ENCODE results near the gene HINT3.

DNA sequence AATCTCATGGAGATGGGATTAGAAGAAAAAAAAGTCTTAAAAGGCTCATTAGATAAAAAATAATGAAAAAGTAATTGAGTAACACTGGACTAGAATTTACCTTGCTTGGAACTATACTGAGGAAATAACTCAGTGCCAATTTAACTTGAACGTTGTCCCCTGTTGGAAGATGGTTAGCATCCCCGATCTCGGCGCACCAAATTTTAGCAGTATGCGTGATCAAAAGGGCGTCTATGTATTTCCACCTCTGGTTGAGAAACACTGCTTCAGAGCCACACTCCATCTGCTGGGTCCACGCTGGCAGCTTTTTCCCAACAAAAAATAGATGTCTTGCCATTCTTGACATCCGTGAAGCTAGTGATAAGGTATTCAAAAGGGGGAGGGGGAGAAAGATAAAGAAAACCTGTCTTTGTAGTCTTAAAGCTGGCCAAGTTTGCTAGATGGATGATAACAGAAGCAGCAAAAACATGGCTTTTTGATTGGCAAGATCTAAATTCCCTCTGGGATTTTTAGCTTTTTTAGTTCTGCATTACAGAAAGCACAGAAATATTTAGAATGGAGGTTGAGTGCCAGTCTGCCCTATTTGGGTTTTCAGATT lies 6.4 kb downstream of the HINT3 start:
- TF ChIP-seq, protein P1, sequence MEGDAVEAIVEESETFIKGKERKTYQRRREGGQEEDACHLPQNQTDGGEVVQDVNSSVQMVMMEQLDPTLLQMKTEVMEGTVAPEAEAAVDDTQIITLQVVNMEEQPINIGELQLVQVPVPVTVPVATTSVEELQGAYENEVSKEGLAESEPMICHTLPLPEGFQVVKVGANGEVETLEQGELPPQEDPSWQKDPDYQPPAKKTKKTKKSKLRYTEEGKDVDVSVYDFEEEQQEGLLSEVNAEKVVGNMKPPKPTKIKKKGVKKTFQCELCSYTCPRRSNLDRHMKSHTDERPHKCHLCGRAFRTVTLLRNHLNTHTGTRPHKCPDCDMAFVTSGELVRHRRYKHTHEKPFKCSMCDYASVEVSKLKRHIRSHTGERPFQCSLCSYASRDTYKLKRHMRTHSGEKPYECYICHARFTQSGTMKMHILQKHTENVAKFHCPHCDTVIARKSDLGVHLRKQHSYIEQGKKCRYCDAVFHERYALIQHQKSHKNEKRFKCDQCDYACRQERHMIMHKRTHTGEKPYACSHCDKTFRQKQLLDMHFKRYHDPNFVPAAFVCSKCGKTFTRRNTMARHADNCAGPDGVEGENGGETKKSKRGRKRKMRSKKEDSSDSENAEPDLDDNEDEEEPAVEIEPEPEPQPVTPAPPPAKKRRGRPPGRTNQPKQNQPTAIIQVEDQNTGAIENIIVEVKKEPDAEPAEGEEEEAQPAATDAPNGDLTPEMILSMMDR (IDR thresholded peaks at IDR 0.05) = no peak
- TF ChIP-seq POLR2AphosphoS5 (IDR thresholded peaks at IDR 0.05) = no peak

Measured in sigmoid colon (tissue), 4 donors.